ENCODE data around the gene FGF11. TPM values are rescaled to one million over a fixed set of nuclear protein-coding genes. Genes with fewer than 3 reads are reported as not detected.

Gene FGF11
- total RNA-seq, 2 experiments from 2014 or later, result 1.5 to 1.7 TPM

GRCh38 chr17:7407485-7408251, 31.6 kb upstream of the FGF11 start, which contains the start of gene NLGN2:
NLGN2 (plus strand) TSS chr17:7407845; CDS start chr17:7408256, 411 bp downstream.
- POLR2A ChIA-PET, result interaction anchor here (1.6 to 1.9 kb wide), 2 partner anchors 23 to 28 kb away, joined by 7 to 11 read pairs; partner anchors contain the start of gene TMEM102
- Mint-ChIP-seq H3K4me3 (peak within 1 kb of the TSS; percentile 51), H3K27ac (peak within 1 kb of the TSS; percentile 27), H3K27me3 (no peaks in the 10 kb centered on the region), H3K9me3 (no peaks in the 10 kb centered on the region), H3K36me3 (ENCODE audit: low read depth) (peaks cover 9% of the 10 kb centered on the region), H3K4me1 (ENCODE audit: low read depth) (peaks cover 28% of the 10 kb centered on the region)
- H3K9me3 ChIP-seq (ENCODE audit: control insufficient read depth in 1 of 2, insufficient read depth in 1 of 2, low read length in 2 of 2), result no peaks in the 10 kb centered on the region
- intact Hi-C loops (cut with DNase I, micrococcal nuclease), result loop anchor here (1.0 to 10.0 kb wide), 2 partner anchors 25 to 53 kb away; partner anchors contain the start of genes KCTD11 (in 1 of the 2) and TMEM95 (in 1 of the 2)
- no peak within 1 kb of the TSS for H3K4me3 ChIP-seq (ENCODE audit: low read length)
- H3K27ac ChIP-seq (ENCODE audit: low read depth in 1 of 2, low read length in 2 of 2), result no peak within 1 kb of the TSS
- H3K4me1 ChIP-seq (ENCODE audit: insufficient read depth, low read length), result peaks cover 36% of the 10 kb centered on the region
- no peaks in the 10 kb centered on the region for H3K36me3 ChIP-seq (ENCODE audit: insufficient read depth, low read length)
- TF ChIP-seq CTCF (IDR thresholded peaks at IDR 0.05), result no peak
- peaks cover 0 to 5% of the 10 kb centered on the region in 2 experiments for H3K27me3 ChIP-seq (ENCODE audit: control insufficient read depth in 1 of 2, insufficient read depth in 2 of 2, low read length in 2 of 2)
- ATAC-seq (ENCODE audit: poor library complexity) (no peak), DNase-seq (no peak)
- CTCF ChIA-PET, result interaction anchor here (0.6 to 2.2 kb wide), 3 partner anchors 16 to 52 kb away, joined by 3 to 5 read pairs (median 4); partner anchors contain the start of gene TMEM95

GRCh38 chr17:7408252-7408727, 31.0 kb upstream of the FGF11 start:
- CTCF ChIA-PET, result interaction anchor here (0.6 to 2.2 kb wide), 3 partner anchors 15 to 53 kb away, joined by 3 to 5 read pairs (median 4); partner anchors contain the start of gene TMEM95

More at GRCh38 chr17:7408252-7408727, 31.0 kb upstream of the FGF11 start:
- ATAC-seq (ENCODE audit: poor library complexity) (no peak), DNase-seq (peak in 9 of 14 experiments; percentile 12 to 73 (median 40))
- peaks cover 9% of the 10 kb centered on the region for H3K36me3 Mint-ChIP-seq (ENCODE audit: low read depth)
- no peak overlapping the region for H3K27ac Mint-ChIP-seq
- H3K27ac ChIP-seq (ENCODE audit: low read depth in 1 of 2, low read length in 2 of 2), result no peak overlapping the region
- H3K4me1 ChIP-seq (ENCODE audit: insufficient read depth, low read length), result peaks cover 31% of the 10 kb centered on the region
- H3K9me3 Mint-ChIP-seq, result no peaks in the 10 kb centered on the region
- no peaks in the 10 kb centered on the region for H3K27me3 Mint-ChIP-seq
- no peak for TF ChIP-seq CTCF (IDR thresholded peaks at IDR 0.05)
- H3K36me3 ChIP-seq (ENCODE audit: insufficient read depth, low read length), result no peaks in the 10 kb centered on the region
- no peaks in the 10 kb centered on the region for H3K9me3 ChIP-seq (ENCODE audit: control insufficient read depth in 1 of 2, insufficient read depth in 1 of 2, low read length in 2 of 2)
- POLR2A ChIA-PET, result interaction anchor here (1.6 to 1.9 kb wide), 2 partner anchors 24 to 28 kb away, joined by 7 to 11 read pairs; partner anchors contain the start of gene TMEM102
- H3K4me1 Mint-ChIP-seq (ENCODE audit: low read depth), result peaks cover 21% of the 10 kb centered on the region
- H3K27me3 ChIP-seq (ENCODE audit: control insufficient read depth in 1 of 2, insufficient read depth in 2 of 2, low read length in 2 of 2), result peaks cover 0 to 5% of the 10 kb centered on the region in 2 experiments
- H3K4me3 ChIP-seq (ENCODE audit: low read length), result no peak overlapping the region
- intact Hi-C loops (cut with DNase I, micrococcal nuclease), result loop anchor here in 1 of 2 experiments (10.0 kb wide), 1 partner anchor 53 kb away; the partner anchor contains the start of genes KCTD11 and TMEM95
- no peak overlapping the region for H3K4me3 Mint-ChIP-seq
